NCI-H1694 (cell line): Measurements from ENCODE around the gene ODF4.

Experiments used
- DNase-seq: peaks from one replicate; lab custom pipeline; 2025; lab: John Stamatoyannopoulos, UW

The ODF4 gene, protein sequence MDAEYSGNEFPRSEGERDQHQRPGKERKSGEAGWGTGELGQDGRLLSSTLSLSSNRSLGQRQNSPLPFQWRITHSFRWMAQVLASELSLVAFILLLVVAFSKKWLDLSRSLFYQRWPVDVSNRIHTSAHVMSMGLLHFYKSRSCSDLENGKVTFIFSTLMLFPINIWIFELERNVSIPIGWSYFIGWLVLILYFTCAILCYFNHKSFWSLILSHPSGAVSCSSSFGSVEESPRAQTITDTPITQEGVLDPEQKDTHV

DNA sequence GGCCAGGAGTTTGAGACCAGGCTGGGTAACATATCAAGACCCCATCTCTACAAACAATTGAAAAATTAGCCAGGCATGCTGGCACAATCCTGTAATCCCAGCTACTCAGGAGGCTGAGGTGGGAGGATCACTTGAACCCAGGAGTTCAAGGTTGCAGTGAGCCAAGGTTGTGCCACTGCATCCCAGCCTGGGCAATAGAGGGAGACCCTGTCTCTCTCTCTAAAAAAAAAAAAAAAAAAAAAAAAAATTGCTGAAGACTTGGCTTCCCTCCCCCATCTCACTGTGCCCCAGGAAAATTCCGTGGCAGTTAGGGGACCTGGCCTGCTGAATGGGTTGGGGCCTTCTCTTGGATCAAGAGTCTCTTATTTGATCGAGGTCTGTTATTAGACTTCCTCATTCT, at the start of gene ODF4:
TSS of gene ODF4 (plus strand) at position 301 of the 400 bp plus-strand sequence. CDS start 212 bp downstream, outside the sequence.
- DNase-seq: no peak

DNA sequence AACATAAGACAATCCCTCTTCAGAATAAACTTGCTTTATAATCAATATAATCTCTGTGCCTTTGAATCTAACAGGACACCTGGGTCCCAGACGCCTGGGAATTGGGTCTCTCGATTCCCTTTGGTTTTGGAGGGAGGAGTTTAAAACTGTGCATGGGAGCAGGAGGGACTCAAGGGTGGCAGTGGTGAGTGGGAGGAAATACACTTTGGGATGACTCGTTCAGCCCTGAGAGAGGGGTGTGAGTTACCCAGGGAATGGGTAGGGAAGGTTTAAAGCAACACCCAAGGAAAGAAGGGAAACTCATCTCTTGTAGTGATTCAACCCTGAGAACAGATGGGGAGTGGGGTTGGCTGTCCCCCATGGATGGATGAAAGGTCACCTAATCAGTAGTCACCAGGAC, 49.6 kb upstream of the ODF4 start:
- DNase-seq: no peak

DNA sequence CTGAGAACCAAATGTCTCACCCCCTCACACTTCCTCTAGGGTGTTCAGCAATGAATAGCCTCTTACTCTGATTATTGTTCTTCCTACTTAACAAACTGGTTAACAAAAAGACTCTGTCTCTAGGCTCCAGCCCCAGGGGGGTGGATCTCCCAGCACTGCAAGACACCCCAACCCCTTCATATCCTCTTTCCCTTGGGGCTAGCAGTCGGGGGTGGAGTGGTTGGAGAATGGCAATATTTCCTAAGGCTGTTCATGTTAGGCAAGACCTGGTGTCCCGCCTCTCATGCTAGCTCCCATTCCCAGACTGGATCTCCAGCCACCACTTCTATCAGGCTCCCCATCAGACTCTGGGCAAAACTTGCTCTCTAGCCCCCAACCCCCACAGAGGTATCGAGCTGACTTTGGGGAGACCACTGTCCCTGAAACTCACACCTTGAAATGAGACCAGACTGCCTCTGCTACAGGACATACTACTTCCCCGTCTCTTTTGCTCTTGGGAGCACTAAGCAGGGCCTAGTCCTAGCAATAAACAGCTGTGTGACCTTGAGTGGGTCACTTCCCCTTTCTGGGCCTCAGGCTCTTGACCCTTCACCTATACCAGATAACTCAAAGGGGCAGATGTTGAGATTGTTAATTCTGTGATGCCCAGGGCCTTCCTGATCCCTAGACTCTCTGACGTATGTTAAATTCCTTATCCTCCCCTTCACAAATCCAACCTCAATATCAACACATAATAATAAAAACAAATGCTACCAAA, 46.8 kb upstream of the ODF4 start:
- no peak for DNase-seq

DNA sequence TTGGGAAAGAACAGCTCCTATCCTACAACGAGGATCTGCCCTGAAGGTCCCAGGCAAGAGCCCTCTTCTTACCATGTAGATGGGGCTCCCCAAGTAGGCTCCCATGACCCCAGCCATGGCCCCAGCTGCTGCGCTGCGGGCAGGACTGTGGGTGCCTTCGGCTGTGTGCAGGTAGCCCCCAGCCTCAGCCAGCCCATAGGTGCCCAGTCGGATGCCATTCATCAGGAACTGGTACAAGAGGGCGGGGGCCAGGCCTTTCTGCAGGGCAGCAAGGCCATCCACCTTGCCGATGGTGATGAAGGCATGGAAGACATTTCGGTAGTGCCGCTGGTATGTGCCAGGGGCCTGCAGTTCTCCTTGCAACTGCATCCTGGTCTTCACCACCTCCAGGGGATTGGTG, 45.3 kb upstream of the ODF4 start:
- DNase-seq: no peak

DNA sequence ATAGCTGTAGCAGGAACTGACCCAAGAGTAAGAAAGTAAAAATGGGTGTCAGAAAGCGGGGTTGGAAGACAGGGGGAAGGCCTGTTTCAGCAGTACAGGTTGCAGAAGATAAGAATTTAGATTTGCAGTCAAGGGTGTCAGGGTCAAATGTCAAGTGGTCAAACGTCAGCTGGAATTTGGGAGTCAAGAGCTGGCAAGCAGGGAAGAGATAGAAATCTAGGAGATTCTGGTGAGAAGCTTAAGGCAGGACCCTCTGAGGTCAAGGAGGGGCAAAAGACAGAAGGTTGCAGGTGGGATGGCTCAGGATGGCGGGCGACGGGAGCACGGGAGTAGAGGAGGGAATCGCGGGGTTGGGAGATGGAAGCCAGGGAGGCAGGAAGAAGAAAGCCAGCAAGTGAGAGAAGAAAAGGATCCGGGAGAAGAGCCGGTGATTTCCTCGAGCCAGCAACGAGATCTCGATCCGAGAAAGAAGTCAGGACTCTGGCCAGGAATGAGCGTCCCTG, 44.8 kb upstream of the ODF4 start:
- DNase-seq: no peak

GRCh38 chr17:8300226-8300625, 39.4 kb upstream of the ODF4 start:
- no peak for DNase-seq

DNA sequence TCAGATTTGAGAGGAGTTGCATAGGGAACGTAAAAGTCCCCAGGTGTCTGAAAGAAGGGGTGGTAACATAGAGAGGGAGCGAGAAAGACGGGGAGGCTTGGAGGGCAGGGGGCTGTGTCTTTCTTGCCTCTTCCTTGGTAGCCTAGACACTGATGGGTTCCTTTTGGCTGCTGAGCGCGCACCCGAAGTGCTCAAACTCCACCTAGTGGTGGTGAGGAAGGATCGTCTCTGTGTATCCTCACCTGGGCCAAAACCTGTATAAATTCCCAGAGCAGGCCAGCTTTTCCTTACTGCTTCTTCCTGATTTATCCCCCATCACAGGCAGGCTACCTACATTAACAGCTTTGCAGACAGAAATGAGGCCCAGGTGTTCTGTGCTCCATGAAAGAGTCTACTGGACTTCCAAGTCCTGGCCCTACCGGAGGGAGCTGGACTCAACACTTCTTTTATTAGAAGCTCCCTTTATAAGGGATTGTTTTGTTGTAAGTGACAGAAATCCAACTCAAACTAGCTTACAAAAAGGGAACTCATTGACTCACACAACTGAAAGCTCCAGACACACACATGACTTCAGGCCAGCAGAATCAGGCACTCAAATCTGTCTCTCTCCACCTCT, 38.9 kb upstream of the ODF4 start:
- DNase-seq: peak; percentile 54

GRCh38 chr17:8310601-8311123, 29.0 kb upstream of the ODF4 start:
- no peak for DNase-seq

DNA sequence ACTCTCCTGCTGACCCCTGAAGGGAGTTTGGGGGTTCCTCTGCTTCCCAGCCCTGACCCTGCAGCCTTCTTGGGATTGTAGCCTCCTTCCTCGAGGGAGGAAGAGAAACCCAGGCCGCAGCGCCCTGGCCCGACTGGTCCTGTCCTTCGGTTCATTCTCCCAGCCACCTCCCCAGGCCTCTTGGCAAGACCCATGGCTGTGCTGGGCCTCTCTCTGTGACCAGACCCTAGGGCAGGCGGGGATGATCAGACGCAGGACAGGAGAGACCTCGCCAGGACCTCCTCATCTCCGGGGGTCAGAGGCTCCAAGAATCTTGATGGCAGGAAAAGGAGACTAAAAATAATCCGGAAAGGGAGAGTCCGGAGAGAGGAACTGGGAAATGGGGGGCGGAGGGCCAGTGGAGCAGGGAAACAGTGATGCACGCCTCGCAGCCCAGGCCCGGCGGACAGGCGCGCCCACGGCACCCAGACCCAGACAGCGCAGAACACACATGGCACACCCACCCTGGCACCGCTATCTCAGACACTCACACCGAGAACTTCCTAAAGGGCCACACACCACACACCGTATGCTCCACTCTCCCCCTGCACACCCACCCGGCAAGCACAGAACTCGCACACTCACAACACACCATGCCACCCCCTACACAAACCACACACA, 28.4 kb upstream of the ODF4 start:
- DNase-seq: no peak

- no peak for DNase-seq
These were observed 27.4 kb upstream of the ODF4 start for GRCh38 chr17:8312251-8312650.

DNA sequence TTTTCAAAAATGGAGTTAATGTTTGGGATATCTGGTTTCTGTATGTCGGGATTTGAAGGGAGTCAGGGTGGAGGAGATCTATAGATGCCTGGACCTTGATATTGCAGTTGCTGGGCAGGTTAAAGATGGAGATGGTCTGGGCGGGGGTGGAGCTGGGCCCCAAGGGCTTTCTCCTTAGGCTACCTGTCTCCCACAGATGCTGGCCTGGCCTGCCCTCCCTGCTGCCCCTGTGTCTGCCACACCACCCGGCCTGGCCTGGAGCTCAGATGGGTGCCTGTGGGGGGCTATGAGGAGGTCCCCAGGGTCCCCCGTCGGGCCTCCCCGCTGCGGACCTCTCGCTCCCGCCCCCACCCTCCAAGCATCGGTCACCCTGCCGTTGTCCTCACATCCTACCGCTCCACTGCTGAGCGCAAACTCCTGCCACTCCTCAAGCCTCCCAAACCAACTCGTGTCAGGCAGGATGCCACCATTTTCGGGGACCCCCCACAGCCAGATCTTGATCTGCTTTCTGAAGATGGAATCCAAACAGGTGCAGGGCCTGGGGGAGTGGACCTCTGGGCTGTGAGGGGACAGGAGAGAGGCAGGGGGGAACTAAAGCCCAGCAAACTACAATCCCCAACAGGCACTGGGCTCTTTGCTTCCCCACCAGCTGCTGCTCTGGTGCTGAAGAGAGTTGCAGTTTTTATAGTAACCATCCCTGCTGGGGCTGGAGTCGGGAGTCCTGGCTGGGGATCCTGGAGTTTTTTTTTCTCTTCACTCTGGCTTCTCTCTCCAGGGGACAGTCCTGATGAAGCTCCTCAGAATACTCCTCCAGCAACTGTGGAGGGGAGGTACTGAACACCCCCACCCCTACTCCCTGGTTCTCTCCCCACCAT, 26.7 kb upstream of the ODF4 start:
- DNase-seq: no peak

DNA sequence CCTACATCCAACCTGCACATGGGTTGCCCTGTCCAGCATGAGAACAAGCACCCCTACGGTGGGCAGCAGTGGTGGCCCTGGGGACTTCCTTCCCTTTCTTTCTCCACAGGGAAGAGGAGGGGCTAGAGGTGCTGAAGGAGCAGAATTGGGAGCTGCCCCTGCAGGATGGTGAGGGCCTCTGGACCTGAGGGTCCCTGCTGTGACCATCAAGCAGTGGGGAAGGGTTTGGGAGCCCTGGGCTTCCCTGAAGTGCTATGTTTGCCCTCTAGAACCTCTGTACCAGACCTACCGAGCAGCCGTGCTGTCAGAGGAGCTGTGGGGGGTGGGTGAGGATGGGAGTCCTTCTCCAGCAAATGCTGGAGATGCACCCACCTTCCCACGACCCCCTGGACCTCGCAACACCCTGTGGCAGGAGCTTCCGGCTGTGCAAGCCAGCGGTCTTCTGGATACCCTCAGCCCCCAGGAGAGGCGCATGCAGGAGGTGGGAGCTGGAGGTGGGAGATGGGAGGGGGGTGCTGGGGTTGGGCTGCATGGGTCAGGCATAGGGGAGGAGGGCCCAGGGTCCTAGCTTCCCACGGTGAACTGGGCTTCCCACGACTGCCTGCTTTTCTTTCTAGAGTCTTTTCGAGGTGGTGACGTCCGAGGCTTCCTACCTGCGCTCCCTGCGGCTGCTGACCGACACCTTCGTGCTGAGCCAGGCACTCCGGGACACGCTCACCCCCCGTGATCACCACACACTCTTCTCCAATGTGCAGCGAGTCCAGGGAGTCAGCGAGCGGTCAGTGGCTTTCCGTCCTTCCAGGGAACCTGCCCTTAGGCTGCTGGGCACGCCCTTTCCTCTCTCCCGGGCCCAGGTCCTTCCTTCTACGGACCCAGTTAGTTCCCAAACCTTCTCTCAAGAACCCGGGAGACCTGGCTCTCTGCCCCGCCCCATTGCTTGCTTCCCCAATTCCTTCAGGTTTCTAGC, 24.6 kb upstream of the ODF4 start:
- DNase-seq: no peak

DNA sequence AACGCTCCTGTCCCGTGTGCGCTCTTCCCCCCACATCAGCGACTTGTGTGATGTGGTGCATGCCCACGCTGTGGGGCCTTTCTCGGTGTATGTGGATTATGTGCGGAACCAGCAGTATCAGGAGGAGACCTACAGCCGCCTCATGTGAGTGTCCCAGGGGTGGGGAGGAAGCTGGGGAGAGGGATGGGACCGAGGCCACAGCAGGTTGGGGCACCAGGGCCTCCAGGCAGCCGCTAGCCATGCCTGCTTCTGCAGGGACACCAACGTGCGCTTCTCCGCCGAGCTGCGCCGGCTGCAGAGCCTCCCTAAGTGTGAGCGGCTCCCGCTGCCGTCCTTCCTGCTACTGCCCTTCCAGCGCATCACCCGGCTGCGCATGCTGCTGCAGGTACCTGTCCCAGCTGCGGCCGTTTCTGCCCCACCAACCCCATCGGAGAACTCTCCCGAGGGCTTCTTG, 23.8 kb upstream of the ODF4 start:
- no peak for DNase-seq

DNA sequence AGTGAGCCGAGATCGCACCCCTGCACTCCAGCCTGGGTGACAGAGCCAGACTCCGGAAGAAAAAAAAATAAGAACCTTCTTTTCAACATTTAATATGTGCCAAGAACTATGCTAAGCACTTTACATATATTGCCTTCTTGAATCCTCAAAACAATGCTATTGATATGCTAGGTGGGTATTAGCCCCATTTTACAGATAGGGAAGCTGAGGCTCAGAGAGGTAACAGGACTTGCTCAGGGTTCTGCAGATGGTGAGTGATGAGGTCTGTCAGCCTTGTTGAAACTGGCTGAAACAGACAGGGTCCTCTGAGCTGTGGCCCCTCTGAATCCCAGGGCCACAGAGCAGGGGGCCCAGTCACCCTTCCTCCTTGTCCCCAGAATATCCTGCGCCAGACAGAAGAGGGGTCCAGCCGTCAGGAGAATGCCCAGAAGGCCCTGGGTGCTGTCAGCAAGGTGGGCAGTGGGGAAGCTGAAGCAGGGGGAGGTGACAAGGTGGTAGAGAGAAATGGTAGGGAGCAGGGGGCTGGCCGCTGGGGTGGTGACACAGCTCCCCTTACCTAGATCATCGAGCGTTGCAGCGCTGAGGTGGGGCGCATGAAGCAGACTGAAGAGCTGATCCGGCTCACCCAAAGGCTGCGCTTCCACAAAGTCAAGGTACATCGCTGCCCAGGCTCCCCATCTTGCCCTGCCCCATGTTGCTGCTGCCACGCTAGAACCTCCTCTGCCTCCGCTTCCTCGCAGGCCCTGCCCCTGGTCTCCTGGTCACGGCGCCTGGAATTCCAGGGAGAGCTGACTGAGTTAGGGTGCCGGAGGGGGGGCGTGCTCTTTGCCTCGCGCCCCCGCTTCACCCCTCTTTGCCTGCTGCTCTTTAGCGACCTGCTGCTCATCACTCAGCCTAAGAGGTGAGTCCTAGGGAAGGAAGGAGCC, 21.4 kb upstream of the ODF4 start:
- no peak for DNase-seq

DNA sequence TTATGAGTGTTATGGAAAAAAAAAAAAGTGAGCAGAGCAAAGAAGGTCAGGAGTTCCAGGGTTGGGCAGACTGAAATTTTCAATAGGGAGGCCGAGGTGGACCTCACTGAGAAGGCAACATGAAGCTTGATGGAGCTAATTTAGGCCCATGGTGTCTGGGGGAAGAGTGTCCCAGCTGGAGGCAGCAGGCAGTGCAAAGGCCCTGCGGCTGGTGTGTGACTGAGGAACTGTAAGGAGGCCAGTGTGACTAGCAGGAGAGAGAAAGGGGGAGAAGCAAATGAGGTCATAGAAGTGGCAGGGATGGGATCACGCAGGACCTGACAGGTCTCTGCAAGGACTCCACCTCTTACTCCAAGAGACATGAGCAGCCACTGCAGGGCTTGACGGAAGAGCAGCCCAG, 19.4 kb upstream of the ODF4 start:
- no peak for DNase-seq

- no peak for DNase-seq
These were observed 18.6 kb upstream of the ODF4 start for GRCh38 chr17:8320990-8321389.

- no peak for DNase-seq
These were observed 17.6 kb upstream of the ODF4 start for GRCh38 chr17:8322061-8322460.

GRCh38 chr17:8324132-8324531, 15.5 kb upstream of the ODF4 start:
- DNase-seq: no peak

GRCh38 chr17:8324923-8325322, 14.7 kb upstream of the ODF4 start:
- no peak for DNase-seq
